ENCODE results near the gene ZBBX. TPM values are rescaled to one million over a fixed set of nuclear protein-coding genes. Genes with fewer than 3 reads are reported as not detected.

Gene ZBBX
- total and polyA plus RNA-seq, 9 of the 15 experiments (the other 6 are each of a cell fraction or from before 2014, with no cell fraction given): not detected

DNA sequence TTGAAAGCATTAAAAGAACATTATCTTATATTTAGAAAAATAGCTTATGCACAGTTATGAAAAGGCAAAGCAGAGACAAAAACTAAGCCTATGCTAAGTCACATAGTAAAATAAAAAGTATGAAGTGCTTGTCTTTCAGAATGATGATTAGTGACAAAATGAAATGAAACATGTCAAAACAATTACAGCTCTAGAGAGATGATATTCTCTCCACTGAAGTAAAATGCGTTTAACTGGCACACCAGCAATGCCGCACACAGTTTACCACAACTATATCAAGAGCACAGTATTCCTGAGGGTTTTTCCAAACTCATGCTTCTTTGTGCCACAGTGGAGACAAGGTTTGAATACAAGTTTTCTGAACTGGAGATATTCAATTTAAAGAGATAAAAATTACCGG lies 2.1 kb upstream of the ZBBX start:
- no peaks in the 10 kb centered on the region for H3K36me3 ChIP-seq (ENCODE audit: control insufficient read depth, insufficient read depth, low read length)
- H3K27ac ChIP-seq (ENCODE audit: extremely low read depth, low read depth, low read length): no peak overlapping the region
- no peaks in the 10 kb centered on the region for H3K9me3 ChIP-seq (replicated peaks; ENCODE audit: control insufficient read depth, insufficient read depth, low read depth, low read length)
- H3K4me2 ChIP-seq (ENCODE audit: insufficient read depth, low read length): no peak overlapping the region
- ChIA-PET POLR2A (no interaction called here), CTCF (ENCODE audit: low intra/inter-chr PET ratio) (no interaction called here)
- intact Hi-C loops (cut with micrococcal nuclease): loop anchor here (10.0 kb wide), 1 partner anchor 303 kb away; no protein-coding TSS in a partner anchor
- no peaks in the 10 kb centered on the region for H4K20me1 ChIP-seq (replicated peaks; ENCODE audit: control insufficient read depth, insufficient read depth, low read length)
- in situ Hi-C loops (cut with MboI): no loop called here
- WGBS (ENCODE audit: insufficient coverage, low coverage, missing lambda C conversion rate): 0% methylated on average over 3 of the region's 3 CpGs
- H2AFZ ChIP-seq (ENCODE audit: low read depth, low read length): no peak overlapping the region
- H3K9me1 ChIP-seq (ENCODE audit: control insufficient read depth, insufficient read depth, low read length): no peaks in the 10 kb centered on the region
- H3K79me2 ChIP-seq (ENCODE audit: control insufficient read depth, insufficient read depth, low read length): no peaks in the 10 kb centered on the region
- no TSS peak for BruUV-seq (replicated peaks)
- peaks cover 0 to 4% of the 10 kb centered on the region in 2 experiments; a peak in 1 of 5 replicates for H3K4me1 ChIP-seq (replicated peaks in 1 of 2; ENCODE audit: control insufficient read depth in 2 of 2, insufficient read depth in 2 of 2, low read length in 2 of 2)
- FAIRE-seq (no peak), ATAC-seq (no peak), DNase-seq (ENCODE audit: extremely low read depth in 1 of 4, low spot score in 3 of 4) (no peak)
- no peak overlapping the region for H3K4me3 ChIP-seq
- no peaks in the 10 kb centered on the region for H3K27me3 ChIP-seq (ENCODE audit: control insufficient read depth in 2 of 2, insufficient read depth in 2 of 2, low read length in 2 of 2)
- H3K9ac ChIP-seq (ENCODE audit: insufficient read depth in 1 of 2, low read depth in 2 of 2, low read length in 2 of 2): no peak overlapping the region
- TF ChIP-seq ZNF311 (CRISPR knock-in tag; IDR thresholded peaks at IDR 0.05) (no peak), ZBTB7A (IDR thresholded peaks at IDR 0.05; ENCODE audit: borderline replicate concordance, control insufficient read depth, low read depth, low read length) (no peak), CBFB (CRISPR knock-in tag; IDR thresholded peaks at IDR 0.05) (no peak), NR1H2 (CRISPR knock-in tag; IDR thresholded peaks at IDR 0.05) (no peak), ARNT (IDR thresholded peaks at IDR 0.05) (no peak), SMC3 (conservative IDR thresholded peaks at IDR 0.05; ENCODE audit: insufficient read depth, low read depth, low read length) (no peak), MYC (IDR thresholded peaks at IDR 0.05; ENCODE audit: low read depth, low read length) (no peak), MYC (CRISPR knock-in tag; IDR thresholded peaks at IDR 0.05; ENCODE audit: borderline replicate concordance, low read depth) (no peak), SAFB2 (IDR thresholded peaks at IDR 0.05; ENCODE audit: borderline replicate concordance, low read depth, low read length, severe bottlenecking) (no peak), ZC3H8 (IDR thresholded peaks at IDR 0.05) (no peak), FOXJ2 (tag; IDR thresholded peaks at IDR 0.05) (no peak), FOXA1 (IDR thresholded peaks at IDR 0.05; ENCODE audit: borderline replicate concordance) (no peak), ZFP30 (CRISPR knock-in tag; IDR thresholded peaks at IDR 0.05; ENCODE audit: borderline replicate concordance) (no peak), STAG1 (CRISPR knock-in tag; IDR thresholded peaks at IDR 0.05; ENCODE audit: borderline replicate concordance) (no peak), HLTF (IDR thresholded peaks at IDR 0.05) (no peak), NCOA6 (IDR thresholded peaks at IDR 0.05) (no peak)
- TF ChIP-seq, protein P1, sequence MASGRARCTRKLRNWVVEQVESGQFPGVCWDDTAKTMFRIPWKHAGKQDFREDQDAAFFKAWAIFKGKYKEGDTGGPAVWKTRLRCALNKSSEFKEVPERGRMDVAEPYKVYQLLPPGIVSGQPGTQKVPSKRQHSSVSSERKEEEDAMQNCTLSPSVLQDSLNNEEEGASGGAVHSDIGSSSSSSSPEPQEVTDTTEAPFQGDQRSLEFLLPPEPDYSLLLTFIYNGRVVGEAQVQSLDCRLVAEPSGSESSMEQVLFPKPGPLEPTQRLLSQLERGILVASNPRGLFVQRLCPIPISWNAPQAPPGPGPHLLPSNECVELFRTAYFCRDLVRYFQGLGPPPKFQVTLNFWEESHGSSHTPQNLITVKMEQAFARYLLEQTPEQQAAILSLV (tag; IDR thresholded peaks at IDR 0.05): no peak
- TF ChIP-seq, protein P2, sequence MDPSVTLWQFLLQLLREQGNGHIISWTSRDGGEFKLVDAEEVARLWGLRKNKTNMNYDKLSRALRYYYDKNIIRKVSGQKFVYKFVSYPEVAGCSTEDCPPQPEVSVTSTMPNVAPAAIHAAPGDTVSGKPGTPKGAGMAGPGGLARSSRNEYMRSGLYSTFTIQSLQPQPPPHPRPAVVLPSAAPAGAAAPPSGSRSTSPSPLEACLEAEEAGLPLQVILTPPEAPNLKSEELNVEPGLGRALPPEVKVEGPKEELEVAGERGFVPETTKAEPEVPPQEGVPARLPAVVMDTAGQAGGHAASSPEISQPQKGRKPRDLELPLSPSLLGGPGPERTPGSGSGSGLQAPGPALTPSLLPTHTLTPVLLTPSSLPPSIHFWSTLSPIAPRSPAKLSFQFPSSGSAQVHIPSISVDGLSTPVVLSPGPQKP (CRISPR knock-in tag; IDR thresholded peaks at IDR 0.05): no peak
